ENCODE results near the gene TENM3. TPM values are rescaled to one million over a fixed set of nuclear protein-coding genes. Genes with fewer than 3 reads are reported as not detected.

Gene TENM3
- total and polyA plus RNA-seq, 2 donors (not counting 3 experiments of a cell fraction or from before 2014, with no cell fraction given): 3.2 to 6.2 TPM

GRCh38 chr4:182679533-182679932, 436.3 kb downstream of the TENM3 start:
- Histone ChIP-seq H3K27ac (ENCODE audit: insufficient read depth, low read depth, low read length) (no peak overlapping the region), H3K9ac (replicated peaks; ENCODE audit: extremely low read depth, insufficient read depth, low read length) (no peak overlapping the region), H2AFZ (ENCODE audit: low read depth, low read length) (no peak overlapping the region), H3K9me3 (replicated peaks; ENCODE audit: control insufficient read depth, insufficient read depth, low read length) (no peaks in the 10 kb centered on the region), H3K4me3 (replicated peaks in 1 of 3; ENCODE audit: insufficient read depth in 1 of 3, low read depth in 1 of 3, low read length in 3 of 3) (no peak overlapping the region), H3K4me1 (ENCODE audit: control insufficient read depth, extremely low read depth, insufficient read depth, low read length) (no peaks in the 10 kb centered on the region), H3K4me2 (ENCODE audit: insufficient read depth, low read length) (no peak overlapping the region), H3K27me3 (ENCODE audit: control insufficient read depth in 2 of 2, insufficient read depth in 2 of 2, low read length in 2 of 2) (no peaks in the 10 kb centered on the region), H3K79me2 (ENCODE audit: control insufficient read depth, insufficient read depth, low read length) (no peaks in the 10 kb centered on the region), H3K9me1 (replicated peaks; ENCODE audit: control insufficient read depth, extremely low read depth, insufficient read depth, low read length) (no peaks in the 10 kb centered on the region), H4K20me1 (replicated peaks; ENCODE audit: control insufficient read depth, extremely low read depth, insufficient read depth, low read length) (no peaks in the 10 kb centered on the region), H3K36me3 (ENCODE audit: control insufficient read depth in 2 of 2, extremely low read depth in 1 of 2, insufficient read depth in 2 of 2, low read length in 2 of 2) (no peaks in the 10 kb centered on the region)
- TF ChIP-seq, protein P1, sequence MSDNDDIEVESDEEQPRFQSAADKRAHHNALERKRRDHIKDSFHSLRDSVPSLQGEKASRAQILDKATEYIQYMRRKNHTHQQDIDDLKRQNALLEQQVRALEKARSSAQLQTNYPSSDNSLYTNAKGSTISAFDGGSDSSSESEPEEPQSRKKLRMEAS (IDR thresholded peaks at IDR 0.05; ENCODE audit: insufficient read depth, insufficient read length): no peak
- TF ChIP-seq JUN (IDR thresholded peaks at IDR 0.05; ENCODE audit: borderline replicate concordance, insufficient read depth, insufficient read length, low read depth): no peak
- no peak for TF ChIP-seq EZH2 (IDR thresholded peaks at IDR 0.05; ENCODE audit: borderline replicate concordance, low read depth, low read length, severe bottlenecking)
- TF ChIP-seq GATA2 (IDR thresholded peaks at IDR 0.05; ENCODE audit: insufficient read depth, insufficient read length, low read depth, low read length): no peak
- no peak for TF ChIP-seq FOS (IDR thresholded peaks at IDR 0.05; ENCODE audit: borderline replicate concordance, insufficient read depth, low read length)
- no peak for TF ChIP-seq CTCF (IDR thresholded peaks at IDR 0.05; ENCODE audit: extremely low read depth in 1 of 2, insufficient read depth in 1 of 2, low read depth in 1 of 2, low read length in 2 of 2)
- no peak for TF ChIP-seq POLR2A (IDR thresholded peaks at IDR 0.05; ENCODE audit: low read depth, low read length)
- TF ChIP-seq MYC (IDR thresholded peaks at IDR 0.05; ENCODE audit: low read depth, low read length): no peak
- no peak for TF ChIP-seq POLR2AphosphoS5 (IDR thresholded peaks at IDR 0.05; ENCODE audit: insufficient read depth, low read depth, low read length)
- ChIA-PET POLR2A (no interaction called here), CTCF (interaction anchor here (0.6 kb wide), 1 partner anchor 33 kb away, joined by 3 read pairs; no protein-coding TSS in a partner anchor)
- no peak for DNase-seq (ENCODE audit: low read depth, low spot score)
- FAIRE-seq: no peak
- dilution Hi-C loops (cut with MboI; ENCODE audit: extremely low pct_ligation_motif_present, low sequenced_read_pairs) (no loop called here), intact Hi-C loops (cut with micrococcal nuclease) (no loop called here)
- BruUV-seq (replicated peaks): no TSS peak
